A549 (cell line): ENCODE data around the gene PYGM. TPM values are rescaled to one million over a fixed set of nuclear protein-coding genes. Genes with fewer than 3 reads are reported as not detected.

Source experiments
- ATAC-seq, 2 experiments: fragments of 200-7000 bp in 1 of 2; fragments of >200 bp in 1 of 2; cut with Nextera tagmentation in 1 of 2; cut with Tn5 transposase in 1 of 2; 3 replicates each; pipeline versions ENCODE4 v1.8.0 to v1.9.1; 2018 to 2020; ENCODE audit warnings: mild to moderate bottlenecking in 1 of 2, moderate library complexity in 1 of 2
- CTCF ChIA-PET: fragments of 300-600 bp; sonication (Branson Sonifier 250); formaldehyde crosslinking; extraction: SDS; loops from one replicate; lab custom pipeline; 2021; ENCODE audit warnings: antibody characterized with exemption, inconsistent platforms; lab: Yijun Ruan, JAX
- POLR2A ChIA-PET: fragments of 350-600 bp; formaldehyde crosslinking; extraction: SDS; loops from one replicate; lab custom pipeline; 2021; ENCODE audit warnings: antibody characterized with exemption, inconsistent platforms; lab: Yijun Ruan, JAX
- DNase-seq, 2 experiments: peaks; one replicate each; pipeline versions ENCODE4 v3.0.0 to v3.0.0-alpha.2; 2011 to 2016; ENCODE audit warnings: low read depth in 1 of 2, low spot score in 1 of 2
- FAIRE-seq: peaks from 2 replicates; lab custom pipeline; 2011; peaks lifted over from hg19 to GRCh38; lab: Jason Lieb, UNC
- H3K27ac ChIP-seq, 2 experiments: fragments of >200 bp; sonication (Bioruptor Twin); formaldehyde crosslinking; 3 replicates each; pipeline ENCODE4 v1.5.1; 2016 to 2017
- H3K4me1 ChIP-seq: fragments of >200 bp; sonication (Bioruptor Twin); formaldehyde crosslinking; 3 replicates; pipeline ENCODE4 v1.6.1; 2016
- H3K4me2 ChIP-seq: fragments of >200 bp; sonication (Bioruptor Twin); formaldehyde crosslinking; 3 replicates; pipeline ENCODE4 v1.6.1; 2016
- H3K4me3 ChIP-seq: fragments of >200 bp; sonication (Bioruptor Twin); formaldehyde crosslinking; 3 replicates; pipeline ENCODE4 v1.5.1; 2016
- H3K9me3 ChIP-seq: fragments of >200 bp; sonication (Bioruptor Twin); formaldehyde crosslinking; 3 replicates; pipeline ENCODE4 v1.6.1; 2016
- BHLHE40 ChIP-seq: IDR thresholded peaks from 2 replicates; pipeline ENCODE4 v1.6.1; 2012; ENCODE audit warnings: low read depth, low read length, inconsistent platforms
- ELK1 ChIP-seq: fragments of 150-350 bp; IDR thresholded peaks from 2 replicates; pipeline ENCODE4 v1.6.1; 2014; ENCODE audit warnings: low read depth, mild to moderate bottlenecking, low read length
- ESRRA ChIP-seq: fragments of 150-350 bp; IDR thresholded peaks from 2 replicates; pipeline ENCODE4 v1.6.1; 2014; ENCODE audit warnings: mild to moderate bottlenecking, low read length, borderline replicate concordance
- FOSB ChIP-seq: fragments of 250-450 bp; sonication (Bioruptor Pico); IDR thresholded peaks from 2 replicates; pipeline ENCODE4 v1.5.0; 2020; ENCODE audit warnings: mild to moderate bottlenecking, moderate library complexity
- HES2 ChIP-seq: fragments of >200 bp; sonication (Bioruptor Twin); formaldehyde crosslinking; IDR thresholded peaks from 2 replicates; pipeline ENCODE4 v1.6.1; 2016
- HEYL ChIP-seq: fragments of 250-450 bp; sonication (Bioruptor Pico); IDR thresholded peaks from 2 replicates; pipeline ENCODE4 v1.8.0; 2021; ENCODE audit warnings: mild to moderate bottlenecking, moderate library complexity
- HOXB13 ChIP-seq: fragments of 250-450 bp; sonication (Bioruptor Pico); IDR thresholded peaks from 2 replicates; pipeline ENCODE4 v1.5.0; 2020; ENCODE audit warnings: low read depth, mild to moderate bottlenecking, moderate library complexity
- JUNB ChIP-seq: fragments of >200 bp; sonication (Bioruptor Twin); formaldehyde crosslinking; IDR thresholded peaks from 2 replicates; pipeline ENCODE4 v1.6.1; 2016
- KDM1A ChIP-seq: fragments of 200-600 bp; sonication (generic); IDR thresholded peaks from 2 replicates; pipeline ENCODE4 v1.6.1; 2016; ENCODE audit warnings: low read depth, mild to moderate bottlenecking
- KDM5A ChIP-seq: fragments of 200-600 bp; sonication (generic); IDR thresholded peaks from 2 replicates; pipeline ENCODE4 v1.6.1; 2016; ENCODE audit warnings: antibody characterized with exemption, mild to moderate bottlenecking
- MAFK ChIP-seq: fragments of 450-650 bp; IDR thresholded peaks from 2 replicates; pipeline ENCODE4 v1.6.1; 2014; ENCODE audit not compliant: partially characterized antibody
- MAX ChIP-seq: IDR thresholded peaks from 2 replicates; pipeline ENCODE4 v1.6.1; 2012
- NFE2L2 ChIP-seq: fragments of 150-350 bp; conservative IDR thresholded peaks from 2 replicates; pipeline ENCODE4 v1.6.1; 2014; ENCODE audit warnings: low read length
- NR3C1 ChIP-seq: fragments of >200 bp; sonication (Bioruptor Twin); formaldehyde crosslinking; IDR thresholded peaks from 3 replicates; pipeline ENCODE4 v1.6.1; 2017
- PHF8 ChIP-seq: fragments of 200-600 bp; sonication (generic); IDR thresholded peaks from 2 replicates; pipeline ENCODE4 v1.6.1; 2016; ENCODE audit warnings: low read depth, mild to moderate bottlenecking, antibody characterized with exemption, moderate library complexity, borderline replicate concordance
- RCOR1 ChIP-seq: fragments of 150-350 bp; IDR thresholded peaks from 2 replicates; pipeline ENCODE4 v1.6.1; 2014; ENCODE audit warnings: antibody characterized with exemption, low read length, low read depth
- REST ChIP-seq: fragments of 200-600 bp; sonication (generic); IDR thresholded peaks from 2 replicates; pipeline ENCODE4 v1.6.1; 2016; ENCODE audit warnings: antibody characterized with exemption, mild to moderate bottlenecking, moderate library complexity
- SMC3 ChIP-seq: fragments of >200 bp; sonication (Bioruptor Twin); formaldehyde crosslinking; IDR thresholded peaks from 3 replicates; pipeline ENCODE4 v1.6.1; 2018; ENCODE audit warnings: inconsistent platforms
- SREBF2 ChIP-seq: fragments of 450-650 bp; IDR thresholded peaks from 2 replicates; pipeline ENCODE4 v1.6.1; 2014; ENCODE audit warnings: mild to moderate bottlenecking, moderate library complexity
- USF2 ChIP-seq: fragments of 450-650 bp; IDR thresholded peaks from 2 replicates; pipeline ENCODE4 v1.6.1; 2014; ENCODE audit warnings: antibody characterized with exemption
- ZFP36 ChIP-seq: fragments of 450-650 bp; IDR thresholded peaks from 2 replicates; pipeline ENCODE4 v1.6.1; 2014; ENCODE audit warnings: borderline replicate concordance; ENCODE audit not compliant: partially characterized antibody
- WGBS: methylation state at CpG from one replicate; pipeline ENCODE4 v1.1.6; 2017; ENCODE audit errors: missing lambda C conversion rate; 5-methylcytosine and 5-hydroxymethylcytosine counted together
- polyA plus RNA-seq, 4 experiments: library from polyadenylated mRNA; depleted of rRNA in 3 of 4; stranded (reverse); fragments of >200 nt; fragmentation: RNase III in 1 of 4; extraction: RNeasy Plus Mini Kit Qiagen cat#74134 plus additional on column Dnase treatment in 1 of 4; gene quantifications; 2 replicates in 3 of 4; 3 replicates in 1 of 4; pipeline ENCODE4 v1.2.3, GENCODE V29; 2011 to 2017

PYGM gene
- polyA plus RNA-seq, 2 of the 4 experiments (the other 2 are of a cell fraction) = 0.22 to 0.23 TPM

- no peak for TF ChIP-seq ELK1
- no peak for TF ChIP-seq NR3C1
- no peak for TF ChIP-seq MAFK
- no peak for TF ChIP-seq HES2
- no peak for TF ChIP-seq JUNB
- no peak for TF ChIP-seq ZFP36
- no peak for TF ChIP-seq HEYL (CRISPR knock-in tag)
- TF ChIP-seq RCOR1 = no peak
- TF ChIP-seq KDM1A = no peak
- TF ChIP-seq NFE2L2 = no peak
- TF ChIP-seq ESRRA = no peak
- no peak for TF ChIP-seq PHF8
These were observed 44.7 kb downstream of the PYGM start (continued) for GRCh38 chr11:64715110-64715509.

- H3K4me2 ChIP-seq = no peak overlapping the region
- TF ChIP-seq KDM5A (no peak), MAFK (no peak), HOXB13 (CRISPR knock-in tag) (no peak), PHF8 (no peak), SMC3 (no peak), USF2 (no peak), MAX (no peak), BHLHE40 (no peak), SREBF2 (no peak), NFE2L2 (no peak), ELK1 (no peak)
- no peak for DNase-seq
- CTCF ChIA-PET = interaction anchor here (0.6 to 8.1 kb wide), 3 partner anchors 26 to 203 kb away, joined by 3 to 48 read pairs (median 21); partner anchors contain the start of gene RASGRP2
- ATAC-seq = no peak
- WGBS = 70% methylated on average over 5 of the region's 5 CpGs
- H3K4me1 ChIP-seq = peaks cover 13% of the 10 kb centered on the region; the same call in 2 of the 3 replicates
- H3K9me3 ChIP-seq = no peaks in the 10 kb centered on the region
- H3K4me3 ChIP-seq = no peak overlapping the region
- no peak overlapping the region for H3K27ac ChIP-seq
- POLR2A ChIA-PET = no interaction called here
- no peak for FAIRE-seq
These were observed 45.1 kb downstream of the PYGM start for GRCh38 chr11:64714666-64715065.

GRCh38 chr11:64713781-64714363, 45.9 kb downstream of the PYGM start:
- Histone ChIP-seq H3K4me2 (peak overlapping the region; percentile 68), H3K27ac (peak overlapping the region in 1 of 2 experiments; percentile 20; a peak in 1 of 6 replicates), H3K9me3 (no peaks in the 10 kb centered on the region), H3K4me1 (peaks cover 13% of the 10 kb centered on the region; the same call in 2 of the 3 replicates), H3K4me3 (peak overlapping the region; percentile 33)
- POLR2A ChIA-PET = no interaction called here
- TF ChIP-seq REST (peak; percentile 57; the same call in 1 of the 2 replicates), HOXB13 (CRISPR knock-in tag) (no peak), SMC3 (no peak), FOSB (no peak)
- FAIRE-seq (no peak), ATAC-seq (no peak), DNase-seq (no peak)
- CTCF ChIA-PET = interaction anchor here (0.6 to 8.1 kb wide), 4 partner anchors 10 to 202 kb away, joined by 3 to 48 read pairs (median 12); partner anchors contain the start of gene RASGRP2
- 25% methylated on average over 24 of the region's 39 CpGs for WGBS
